ENCODE data around the gene ZNF3. TPM values are rescaled to one million over a fixed set of nuclear protein-coding genes. Genes with fewer than 3 reads are reported as not detected.

The ZNF3 gene
- total RNA-seq, 1 donor from 2014 or later, result 35.4 TPM

- DNase-seq (ENCODE audit: extremely low spot score, unreplicated experiment), result no peak
- TF ChIP-seq CTCF (IDR thresholded peaks at IDR 0.05), result no peak
- Mint-ChIP-seq H3K27ac (ENCODE audit: unreplicated experiment) (peak overlapping the region; percentile 98), H3K27me3 (ENCODE audit: unreplicated experiment) (no peaks in the 10 kb centered on the region), H3K4me1 (ENCODE audit: unreplicated experiment) (peaks cover 18% of the 10 kb centered on the region), H3K4me3 (ENCODE audit: unreplicated experiment) (peak overlapping the region; percentile 96), H3K9me3 (ENCODE audit: unreplicated experiment) (no peaks in the 10 kb centered on the region), H3K36me3 (ENCODE audit: unreplicated experiment) (peaks cover 5% of the 10 kb centered on the region)
Measured at GRCh38 chr7:100118388-100119071, 37.0 kb upstream of the ZNF3 start.

DNA sequence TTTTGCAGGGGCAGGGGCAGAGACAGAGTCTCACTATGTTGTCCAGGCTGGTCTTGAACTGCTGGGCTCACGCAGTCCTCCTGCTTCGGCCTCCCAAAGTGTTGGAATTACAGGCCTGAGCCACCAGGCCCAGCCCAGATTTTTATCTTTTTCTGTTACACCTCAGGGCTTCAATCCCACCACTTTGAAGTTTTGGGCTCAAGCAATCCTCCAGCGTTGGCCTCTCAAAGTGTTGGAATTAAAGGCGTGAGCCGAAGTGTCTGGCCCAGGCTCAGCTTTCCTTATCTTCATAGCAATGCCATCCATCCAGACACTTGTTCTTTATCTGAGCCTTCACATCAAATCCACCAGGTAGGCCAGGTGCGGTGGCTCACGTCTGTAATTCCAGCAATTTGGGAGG, 33.5 kb upstream of the ZNF3 start:
- Mint-ChIP-seq H3K4me1 (ENCODE audit: unreplicated experiment) (peaks cover 10% of the 10 kb centered on the region), H3K27me3 (ENCODE audit: unreplicated experiment) (no peaks in the 10 kb centered on the region), H3K27ac (ENCODE audit: unreplicated experiment) (no peak overlapping the region), H3K9me3 (ENCODE audit: unreplicated experiment) (no peaks in the 10 kb centered on the region), H3K36me3 (ENCODE audit: unreplicated experiment) (peaks cover 9% of the 10 kb centered on the region), H3K4me3 (ENCODE audit: unreplicated experiment) (no peak overlapping the region)
- no peak for TF ChIP-seq CTCF (IDR thresholded peaks at IDR 0.05)
- DNase-seq (ENCODE audit: extremely low spot score, unreplicated experiment), result no peak

DNA sequence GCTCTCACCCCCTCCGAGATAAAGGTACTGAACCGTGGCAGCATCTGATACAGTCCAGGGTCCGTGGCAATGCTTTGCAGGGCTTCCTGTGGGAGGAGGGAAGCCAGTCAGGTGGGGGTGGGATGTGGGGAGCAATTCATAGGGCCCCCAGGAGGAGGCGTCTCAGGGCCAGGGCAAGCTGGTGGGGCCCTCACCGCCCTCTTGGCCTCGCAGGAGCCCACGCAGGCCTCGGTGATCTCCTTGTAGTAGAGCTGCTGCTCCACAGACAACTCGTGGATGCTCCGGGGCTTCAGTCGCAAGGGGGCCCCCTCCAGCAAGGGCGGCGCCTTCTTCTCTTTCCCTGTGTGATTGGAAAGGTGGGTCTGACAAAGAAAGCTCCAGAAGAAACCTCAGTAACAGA, 30.4 kb upstream of the ZNF3 start:
- TF ChIP-seq CTCF (IDR thresholded peaks at IDR 0.05), result no peak
- Mint-ChIP-seq H3K4me1 (ENCODE audit: unreplicated experiment) (no peaks in the 10 kb centered on the region), H3K4me3 (ENCODE audit: unreplicated experiment) (no peak overlapping the region), H3K36me3 (ENCODE audit: unreplicated experiment) (peaks cover 17% of the 10 kb centered on the region), H3K9me3 (ENCODE audit: unreplicated experiment) (no peaks in the 10 kb centered on the region), H3K27ac (ENCODE audit: unreplicated experiment) (no peak overlapping the region), H3K27me3 (ENCODE audit: unreplicated experiment) (no peaks in the 10 kb centered on the region)
- no peak for DNase-seq (ENCODE audit: extremely low spot score, unreplicated experiment)

DNA sequence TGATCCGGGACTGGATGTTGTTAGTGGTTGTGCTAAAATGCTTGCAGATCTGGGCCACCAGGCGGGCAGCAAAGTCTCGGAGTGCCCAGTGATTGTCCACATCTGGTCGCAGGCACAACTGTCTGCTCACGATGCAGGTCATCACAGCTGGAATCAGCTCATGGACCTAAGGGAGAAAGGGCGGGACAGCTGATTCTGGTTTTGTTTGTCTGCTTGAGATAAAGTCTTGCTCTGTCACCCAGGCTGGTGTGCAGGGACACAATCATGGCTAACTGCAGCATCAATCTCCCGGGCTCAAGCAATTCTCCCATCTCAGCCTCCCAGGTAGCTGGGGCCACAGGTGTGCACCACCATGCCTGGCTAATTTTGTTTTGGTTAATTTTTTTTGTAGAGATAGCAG, 29.6 kb upstream of the ZNF3 start:
- no peaks in the 10 kb centered on the region for H3K27me3 Mint-ChIP-seq (ENCODE audit: unreplicated experiment)
- DNase-seq (ENCODE audit: extremely low spot score, unreplicated experiment), result no peak
- peaks cover 21% of the 10 kb centered on the region for H3K36me3 Mint-ChIP-seq (ENCODE audit: unreplicated experiment)
- H3K4me3 Mint-ChIP-seq (ENCODE audit: unreplicated experiment), result no peak overlapping the region
- TF ChIP-seq CTCF (IDR thresholded peaks at IDR 0.05), result no peak
- no peaks in the 10 kb centered on the region for H3K9me3 Mint-ChIP-seq (ENCODE audit: unreplicated experiment)
- no peak overlapping the region for H3K27ac Mint-ChIP-seq (ENCODE audit: unreplicated experiment)
- H3K4me1 Mint-ChIP-seq (ENCODE audit: unreplicated experiment), result no peaks in the 10 kb centered on the region

DNA sequence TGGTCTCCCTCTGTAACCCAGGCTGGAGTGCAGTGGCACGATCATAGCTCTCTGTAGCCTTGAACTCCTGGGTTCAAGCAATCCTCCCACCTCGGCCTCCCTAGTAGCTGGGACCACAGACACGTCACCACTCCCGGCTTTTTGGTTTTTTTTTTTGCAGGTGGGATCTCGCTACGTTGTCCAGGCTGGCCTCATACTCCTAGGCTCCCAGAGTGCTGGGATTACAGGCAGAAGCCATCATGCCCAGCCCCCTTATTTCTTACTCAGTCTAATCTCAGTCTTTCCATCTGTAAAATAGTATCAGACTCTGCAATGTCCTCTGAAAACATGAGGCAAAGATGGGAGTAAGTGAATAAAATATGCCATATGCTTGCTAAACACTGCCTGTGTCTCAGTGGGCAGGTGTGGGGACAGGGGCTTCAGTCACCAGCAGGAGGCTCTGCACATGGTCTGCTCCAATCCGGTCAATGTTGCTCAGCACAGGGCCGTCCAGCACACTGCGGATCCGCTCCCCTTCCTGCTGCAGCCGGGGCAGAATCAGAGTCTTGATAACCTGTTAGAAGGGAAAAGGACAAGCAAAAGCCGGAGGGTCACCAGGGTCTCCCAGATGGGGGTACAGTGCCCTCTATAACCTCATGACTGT, 28.1 kb upstream of the ZNF3 start:
- DNase-seq (ENCODE audit: extremely low spot score, unreplicated experiment), result no peak
- no peak overlapping the region for H3K4me3 Mint-ChIP-seq (ENCODE audit: unreplicated experiment)
- no peaks in the 10 kb centered on the region for H3K27me3 Mint-ChIP-seq (ENCODE audit: unreplicated experiment)
- peaks cover 23% of the 10 kb centered on the region for H3K36me3 Mint-ChIP-seq (ENCODE audit: unreplicated experiment)
- no peak overlapping the region for H3K27ac Mint-ChIP-seq (ENCODE audit: unreplicated experiment)
- peak; percentile 7 for TF ChIP-seq CTCF (IDR thresholded peaks at IDR 0.05)
- H3K4me1 Mint-ChIP-seq (ENCODE audit: unreplicated experiment), result no peaks in the 10 kb centered on the region
- H3K9me3 Mint-ChIP-seq (ENCODE audit: unreplicated experiment), result no peaks in the 10 kb centered on the region

Data from osteocyte (in vitro differentiated cells).